Kidney capillary endothelial cell (primary cell): ENCODE data around the gene DCP1B.

Experiments used
- DNase-seq: peaks from one replicate; pipeline ENCODE4 v3.0.0-alpha.2; 2018; ENCODE audit warnings: low spot score

DCP1B gene

GRCh38 chr12:1919284-1919683 is 85.0 kb downstream of the DCP1B start:
- DNase-seq: no peak

- DNase-seq: no peak
Measured at GRCh38 chr12:1918884-1919236, 85.4 kb downstream of the DCP1B start.

- no peak for DNase-seq
Measured at GRCh38 chr12:1918081-1918883, 86.0 kb downstream of the DCP1B start, which contains the start of gene CACNA2D4. CACNA2D4 (minus strand) TSS chr12:1918652; CDS start chr12:1918473, 179 bp downstream.

- DNase-seq: no peak
Measured at GRCh38 chr12:1917172-1918070, 86.8 kb downstream of the DCP1B start.

GRCh38 chr12:1916371-1917171 is 87.7 kb downstream of the DCP1B start:
- no peak for DNase-seq

- no peak for DNase-seq
Measured at GRCh38 chr12:1915082-1915968, 88.9 kb downstream of the DCP1B start.

- DNase-seq: no peak
Measured at GRCh38 chr12:1914114-1914911, 89.9 kb downstream of the DCP1B start.

- no peak for DNase-seq
Measured at GRCh38 chr12:1913377-1914113, 90.7 kb downstream of the DCP1B start.

- DNase-seq: peak; percentile 65
Measured at GRCh38 chr12:1912580-1913376, 91.5 kb downstream of the DCP1B start.

GRCh38 chr12:1911598-1912575 is 92.4 kb downstream of the DCP1B start:
- DNase-seq: no peak

- DNase-seq: no peak
Measured at GRCh38 chr12:1910468-1910867, 93.8 kb downstream of the DCP1B start.

GRCh38 chr12:1908758-1909157 is 95.5 kb downstream of the DCP1B start:
- DNase-seq: no peak

- DNase-seq: no peak
Measured at GRCh38 chr12:1907652-1908611, 96.3 kb downstream of the DCP1B start.

GRCh38 chr12:1906579-1906978 is 97.7 kb downstream of the DCP1B start:
- DNase-seq: no peak

- DNase-seq: no peak
Measured at GRCh38 chr12:1904875-1905274, 99.4 kb downstream of the DCP1B start.

GRCh38 chr12:1896964-1897363 is 107.3 kb downstream of the DCP1B start:
- DNase-seq: no peak
